SU-DHL-6 (cell line): Measurements from ENCODE around the gene LHFPL3.

Experiments
- CTCF ChIP-seq: fragments of 200-600 bp; sonication (generic); IDR thresholded peaks from one replicate; pipeline ENCODE4 v1.5.1; 2017; ENCODE audit warnings: antibody characterized with exemption, mild to moderate bottlenecking, low read length, moderate library complexity; ENCODE audit not compliant: insufficient read depth, poor library complexity, severe bottlenecking
- EZH2phosphoT487 ChIP-seq: fragments of 200-600 bp; sonication (generic), shearing (Covaris generic); conservative IDR thresholded peaks from 2 replicates; pipeline ENCODE4 v1.6.1; 2018; ENCODE audit warnings: mild to moderate bottlenecking, antibody characterized with exemption, low read length, moderate library complexity, mixed read lengths

- TF ChIP-seq CTCF (no peak), EZH2phosphoT487 (no peak)
Measured at GRCh38 chr7:104416866-104417393, 88.5 kb downstream of the LHFPL3 start.
